CD4-positive, alpha-beta T cell treated with Interleukin-1 beta for 1 hour (primary cell): ENCODE measurements around the gene ARHGEF38.
A peak's percentile ranks its signal among the peaks of the same experiment; 100 is the strongest.

Source experiments
- DNase-seq, 2 donors: peaks; one replicate each; pipeline ENCODE4 v3.0.0-alpha.2; 2020 to 2022

ARHGEF38 gene

GRCh38 chr4:105619188-105619931 is 66.9 kb downstream of the ARHGEF38 start:
- DNase-seq, result no peak

GRCh38 chr4:105620640-105621323 is 68.4 kb downstream of the ARHGEF38 start:
- DNase-seq, result no peak

GRCh38 chr4:105622269-105622668 is 69.8 kb downstream of the ARHGEF38 start:
- no peak for DNase-seq

- DNase-seq, result no peak
These were observed 70.7 kb downstream of the ARHGEF38 start for GRCh38 chr4:105623099-105623498.

- no peak for DNase-seq
These were observed 72.1 kb downstream of the ARHGEF38 start for GRCh38 chr4:105624530-105624929.

GRCh38 chr4:105625214-105625613 is 72.8 kb downstream of the ARHGEF38 start:
- no peak for DNase-seq

GRCh38 chr4:105626846-105627245 is 74.4 kb downstream of the ARHGEF38 start:
- DNase-seq, result no peak

- no peak for DNase-seq
These were observed 75.2 kb downstream of the ARHGEF38 start for GRCh38 chr4:105627620-105628019.

- no peak for DNase-seq
These were observed 78.5 kb downstream of the ARHGEF38 start for GRCh38 chr4:105630670-105631655.

- no peak for DNase-seq
These were observed 79.5 kb downstream of the ARHGEF38 start for GRCh38 chr4:105631818-105632400.

- no peak for DNase-seq
These were observed 80.2 kb downstream of the ARHGEF38 start for GRCh38 chr4:105632599-105632998.

- DNase-seq, result no peak
These were observed 80.8 kb downstream of the ARHGEF38 start for GRCh38 chr4:105633241-105633640.

GRCh38 chr4:105634402-105635080 is 82.1 kb downstream of the ARHGEF38 start:
- no peak for DNase-seq

- DNase-seq, result peak in 1 of 2 donors; percentile 7
These were observed 85.2 kb downstream of the ARHGEF38 start for GRCh38 chr4:105637408-105638176.

- DNase-seq, result no peak
These were observed 89.4 kb downstream of the ARHGEF38 start for GRCh38 chr4:105641845-105642244.

- DNase-seq, result no peak
These were observed 91.8 kb downstream of the ARHGEF38 start for GRCh38 chr4:105644257-105644656.

- DNase-seq, result no peak
These were observed 93.0 kb downstream of the ARHGEF38 start for GRCh38 chr4:105645440-105645839.

- DNase-seq, result no peak
These were observed 97.8 kb downstream of the ARHGEF38 start for GRCh38 chr4:105650190-105650589.

GRCh38 chr4:105651884-105652283 is 99.5 kb downstream of the ARHGEF38 start:
- no peak for DNase-seq

- DNase-seq, result no peak
These were observed 100.0 kb downstream of the ARHGEF38 start for GRCh38 chr4:105652286-105652888.
